Islet precursor cell (in vitro differentiated cells): ENCODE results near the gene RNF220.
A peak's percentile ranks its signal among the peaks of the same experiment; 100 is the strongest.

Experiments used
- DNase-seq: peaks from one replicate; pipeline ENCODE4 v3.0.0-alpha.2; 2018

RNF220 gene

GRCh38 chr1:44641126-44642102 lies 236.4 kb downstream of the RNF220 start:
- DNase-seq, result no peak

GRCh38 chr1:44642255-44642654 lies 237.2 kb downstream of the RNF220 start:
- DNase-seq, result no peak

GRCh38 chr1:44642925-44643324 lies 237.9 kb downstream of the RNF220 start:
- DNase-seq, result no peak

- no peak for DNase-seq
Measured at GRCh38 chr1:44643721-44644334, 238.8 kb downstream of the RNF220 start.

GRCh38 chr1:44644806-44645205 lies 239.8 kb downstream of the RNF220 start:
- no peak for DNase-seq

- no peak for DNase-seq
Measured at GRCh38 chr1:44645476-44646244, 240.6 kb downstream of the RNF220 start.

GRCh38 chr1:44646261-44647110 lies 241.4 kb downstream of the RNF220 start:
- no peak for DNase-seq

- DNase-seq, result no peak
Measured at GRCh38 chr1:44647896-44648295, 242.8 kb downstream of the RNF220 start.

GRCh38 chr1:44648529-44649250 lies 243.6 kb downstream of the RNF220 start:
- DNase-seq, result no peak

GRCh38 chr1:44649788-44650158 lies 244.7 kb downstream of the RNF220 start:
- no peak for DNase-seq

GRCh38 chr1:44650159-44650831 lies 245.2 kb downstream of the RNF220 start:
- peak; percentile 67 for DNase-seq

- DNase-seq, result no peak
Measured at GRCh38 chr1:44651069-44651468, 246.0 kb downstream of the RNF220 start.

GRCh38 chr1:44652445-44653106 lies 247.5 kb downstream of the RNF220 start:
- DNase-seq, result peak; percentile 88

- DNase-seq, result no peak
Measured at GRCh38 chr1:44653107-44653964, 248.3 kb downstream of the RNF220 start.

- no peak for DNase-seq
Measured at GRCh38 chr1:44654621-44655187, 249.6 kb downstream of the RNF220 start.

- peak; percentile 72 for DNase-seq
Measured at GRCh38 chr1:44655609-44656008, 250.6 kb downstream of the RNF220 start.

- no peak for DNase-seq
Measured at GRCh38 chr1:44659566-44659965, 254.5 kb downstream of the RNF220 start.

GRCh38 chr1:44660176-44660575 lies 255.1 kb downstream of the RNF220 start:
- no peak for DNase-seq
